HG03432 (cell line): ENCODE data around the gene CALHM1.
"Not testable (repeated sequence)": the region's sequence is repeated elsewhere in the genome, so short reads cannot be mapped to it uniquely, and the experiment has no call there.

Source experiments
- ATAC-seq: cut with Tn5 transposase; IDR thresholded peaks from one replicate; pipeline ENCODE4 v1.9.1; 2021; ENCODE audit warnings: mild to moderate bottlenecking, moderate library complexity; ENCODE audit not compliant: unreplicated experiment

The CALHM1 gene

DNA sequence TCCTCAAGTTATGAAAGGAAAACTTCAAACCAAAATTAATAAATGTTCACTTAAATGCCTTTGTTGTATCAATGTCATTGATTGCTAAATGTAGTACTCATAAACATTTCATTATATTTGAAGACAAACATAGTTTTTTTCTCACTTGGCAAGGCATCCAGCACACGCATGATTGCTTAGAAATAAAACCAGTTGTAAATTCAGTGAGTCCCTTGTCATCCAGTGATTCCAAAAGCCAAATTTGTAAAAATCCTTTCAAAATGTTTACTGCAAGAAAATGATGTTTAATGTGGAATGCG, 28.7 kb upstream of the CALHM1 start:
- no peak for ATAC-seq

DNA sequence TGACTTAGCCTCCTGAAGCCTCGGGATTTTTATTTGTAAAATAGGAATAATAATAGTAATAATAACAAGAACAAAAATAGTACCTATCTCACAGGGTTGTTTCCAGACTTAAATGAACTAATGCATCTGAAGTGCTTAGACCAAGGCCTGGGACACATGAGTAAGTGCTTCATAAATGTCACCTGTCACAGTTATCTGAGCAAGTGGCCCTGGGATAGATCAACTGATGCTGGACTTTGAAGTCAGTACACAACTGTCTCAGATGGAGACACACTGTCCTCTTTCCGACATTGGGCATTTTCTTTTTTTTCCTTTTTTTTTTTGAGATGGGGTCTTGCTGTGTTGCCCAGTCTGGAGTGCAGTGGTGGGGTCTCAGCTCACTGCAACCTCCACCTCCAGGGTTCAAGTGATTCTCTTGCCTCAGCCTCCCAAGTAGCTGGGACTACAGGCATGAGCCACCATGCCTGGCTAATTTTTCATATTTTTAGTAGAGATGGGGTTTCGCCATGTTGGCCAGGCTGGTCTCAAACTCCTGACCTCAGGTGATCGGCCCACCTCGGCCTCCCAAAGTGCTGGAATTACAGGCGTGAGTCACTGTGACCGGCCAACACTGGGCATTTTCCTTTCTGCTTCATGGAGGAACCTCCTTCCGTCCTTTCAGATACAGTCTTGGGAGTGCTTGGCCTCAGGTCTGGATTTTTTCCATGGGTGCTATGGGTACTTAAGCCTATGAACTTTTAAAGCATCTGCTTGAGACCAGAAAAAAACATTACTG, 28.1 kb upstream of the CALHM1 start:
- not testable (repeated sequence) for ATAC-seq

DNA sequence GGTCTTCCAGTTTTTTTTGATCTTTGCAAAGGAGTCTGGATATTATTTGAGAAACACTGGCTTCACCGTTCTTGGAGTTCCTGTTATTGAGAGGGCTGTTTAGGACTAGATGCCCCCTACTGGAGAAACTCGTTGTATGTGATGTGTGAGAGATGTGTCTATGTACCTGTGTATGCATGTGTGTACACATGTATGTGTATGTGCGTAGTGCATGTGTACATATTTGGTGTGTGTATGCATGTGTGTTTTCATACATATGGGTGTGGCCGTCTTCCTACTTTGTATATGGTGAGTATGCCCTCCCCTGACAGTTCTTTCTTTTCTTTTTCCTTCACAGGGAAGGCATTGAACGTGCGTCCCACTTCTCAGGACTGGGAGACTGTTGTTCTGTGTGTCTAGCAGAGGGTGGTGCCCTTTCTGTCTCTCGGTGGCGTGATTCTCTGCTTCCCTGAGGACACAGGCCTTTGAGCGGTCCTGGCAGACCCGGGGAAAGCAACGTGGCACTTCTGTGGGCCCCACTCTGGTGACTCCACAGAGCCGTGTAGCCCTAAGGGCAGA, 23.4 kb upstream of the CALHM1 start:
- ATAC-seq = peak; percentile 73

DNA sequence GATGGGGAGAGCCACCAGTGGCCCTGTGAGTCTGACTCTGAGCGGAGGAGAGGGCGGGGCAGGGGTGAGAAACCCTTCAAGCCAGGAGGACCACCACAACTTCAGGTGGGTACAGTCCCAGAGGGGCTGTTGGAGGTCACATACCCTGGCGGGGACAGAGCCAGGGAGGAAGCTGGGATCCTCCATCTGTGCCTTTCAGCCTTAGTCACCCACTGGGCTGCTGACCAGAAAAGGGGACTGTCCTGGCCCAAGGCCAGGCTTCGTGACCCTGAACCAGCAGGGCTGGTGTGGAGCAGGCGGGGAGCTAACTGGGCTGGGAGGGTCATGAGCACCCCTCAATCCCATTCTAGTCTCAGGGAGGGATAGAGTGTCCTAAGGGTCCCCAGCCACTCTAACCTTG, 21.8 kb upstream of the CALHM1 start:
- ATAC-seq = no peak

DNA sequence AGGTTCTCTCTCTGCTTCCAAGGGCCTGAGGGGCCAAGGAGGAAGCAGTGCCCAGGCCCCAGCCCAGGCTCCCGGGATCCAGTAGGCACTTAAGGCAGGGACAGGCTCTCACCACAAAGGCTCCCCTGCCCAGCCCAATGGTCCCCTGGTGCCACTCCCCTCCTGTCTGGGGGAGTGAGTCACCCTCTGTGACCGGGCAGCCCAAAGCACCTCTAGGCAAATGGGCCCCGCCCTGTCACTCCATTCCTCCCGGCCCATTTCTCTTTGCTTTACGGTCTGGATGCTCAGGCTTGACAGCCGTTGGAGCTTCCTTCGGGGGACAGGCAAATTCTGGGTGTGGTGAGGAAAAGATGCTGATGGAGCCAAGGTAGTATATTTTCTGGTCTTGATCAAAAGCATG, 20.4 kb upstream of the CALHM1 start, which contains the start of gene CALHM3:
Gene CALHM3, minus strand, starts transcription at position 106 of the 400 bp plus-strand sequence. CDS start 208 bp downstream, outside the sequence.
- ATAC-seq = no peak

DNA sequence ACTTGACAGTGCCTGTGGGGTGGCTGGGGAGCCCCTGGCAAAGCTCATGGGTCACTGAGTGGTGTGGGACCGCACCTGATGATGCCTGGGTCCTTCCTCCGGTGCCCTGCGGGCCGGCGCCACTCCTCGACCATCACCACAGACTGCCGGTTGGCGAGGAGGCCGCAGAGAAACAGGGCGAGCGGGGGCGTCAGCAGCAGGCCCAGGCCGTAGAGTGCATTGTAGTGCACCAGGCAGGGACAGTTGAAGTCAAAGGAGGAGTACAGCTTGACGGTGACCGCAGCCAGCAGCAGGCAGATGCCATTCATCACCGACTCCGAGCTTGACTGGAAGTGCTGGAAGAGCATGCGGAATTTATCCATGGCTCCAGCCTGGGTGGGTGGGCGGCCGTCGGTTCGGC, 20.0 kb upstream of the CALHM1 start:
- no peak for ATAC-seq

DNA sequence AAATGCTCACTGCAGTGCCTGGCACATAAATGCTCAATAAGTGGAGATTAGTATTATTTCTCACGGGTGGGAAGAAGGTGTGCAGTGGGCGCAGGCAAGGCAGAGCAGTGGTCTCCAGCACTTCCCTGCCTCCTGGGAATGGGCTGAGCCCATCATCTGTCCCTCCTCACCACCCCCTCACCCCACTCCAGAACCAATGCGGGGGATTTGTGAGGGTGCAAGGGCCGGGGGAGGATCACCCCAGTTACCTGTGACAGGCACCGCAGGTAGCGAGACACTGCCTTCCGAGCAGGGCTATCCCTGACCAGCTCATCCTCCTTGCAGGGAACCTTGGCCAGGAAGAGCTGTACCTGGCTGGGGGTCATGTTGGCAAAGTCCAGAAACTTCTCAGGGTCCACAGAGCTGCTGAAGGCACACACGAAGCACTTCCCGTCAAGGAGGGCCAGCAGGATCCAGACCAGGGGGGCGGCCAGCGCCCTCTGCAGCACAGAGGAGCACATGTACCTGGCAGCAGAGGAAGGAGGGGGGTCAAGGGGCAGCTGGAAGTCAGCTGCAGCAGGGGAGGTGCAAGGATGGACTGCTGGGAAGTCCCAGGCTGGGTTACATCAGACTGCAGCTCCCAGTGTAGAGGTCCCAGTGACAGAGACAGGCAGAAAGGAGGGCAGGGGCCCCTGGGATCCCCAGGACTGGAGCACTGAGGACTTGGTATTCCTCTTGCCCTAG, 17.5 kb upstream of the CALHM1 start:
- ATAC-seq = peak; percentile 50

DNA sequence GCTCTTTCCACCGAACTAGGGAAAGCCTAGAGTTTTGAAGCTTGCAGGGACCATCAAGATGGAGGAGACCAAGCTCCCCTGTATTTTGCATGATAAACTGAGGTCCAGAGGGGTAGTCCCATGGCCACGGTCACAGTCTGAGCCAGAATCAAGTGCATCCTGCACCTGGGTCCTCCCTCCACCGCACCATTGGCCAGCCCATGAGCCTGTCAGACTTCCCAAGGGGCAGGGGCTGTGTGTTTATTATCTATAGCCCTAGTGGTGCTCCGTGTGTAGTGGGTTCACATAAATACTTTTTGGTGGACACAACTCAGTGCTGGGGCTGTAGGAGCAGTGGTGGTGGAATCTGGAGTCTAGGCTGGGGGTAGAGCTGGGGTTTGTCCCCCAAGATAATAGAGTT, 16.7 kb upstream of the CALHM1 start:
- ATAC-seq = no peak

DNA sequence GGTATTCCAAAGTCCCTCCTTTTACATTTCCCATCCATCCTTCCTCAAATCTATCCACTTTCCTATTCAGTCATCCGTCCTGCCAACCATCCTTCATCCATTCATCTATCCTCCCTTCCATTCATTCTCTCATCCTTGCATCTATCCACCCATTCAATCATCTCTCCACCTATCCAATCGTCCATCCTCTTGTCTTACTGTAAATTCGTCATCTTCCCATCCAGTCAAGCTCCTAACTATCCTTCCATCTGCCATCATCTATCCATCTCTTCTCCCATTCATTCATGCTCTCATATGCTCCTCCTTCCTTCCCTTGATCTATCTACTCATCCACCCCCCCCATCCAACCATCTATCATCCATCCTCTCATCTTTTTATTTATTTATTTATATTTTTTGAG, 15.4 kb upstream of the CALHM1 start:
- no peak for ATAC-seq

DNA sequence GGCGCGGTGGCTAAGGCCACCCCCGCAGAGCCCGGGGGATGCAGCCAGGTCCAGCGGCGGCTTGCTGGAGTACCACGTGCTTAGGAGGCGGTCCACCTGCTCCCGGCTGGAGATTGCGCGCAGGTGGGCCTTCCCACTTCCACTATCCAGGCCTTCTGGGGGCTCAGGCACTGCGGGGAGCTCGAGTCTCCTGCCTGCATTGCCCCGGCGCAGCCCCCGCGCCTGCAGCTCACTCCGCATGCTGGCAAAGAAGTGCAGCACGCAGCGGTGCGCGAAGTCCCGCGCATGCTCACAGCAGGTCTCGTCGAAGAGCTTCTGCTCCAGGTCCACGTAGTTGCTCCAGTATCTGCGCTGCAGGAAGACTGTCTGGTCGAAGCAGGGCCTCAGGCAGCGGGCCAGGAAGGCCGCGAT, 14.6 kb upstream of the CALHM1 start:
- no peak for ATAC-seq

DNA sequence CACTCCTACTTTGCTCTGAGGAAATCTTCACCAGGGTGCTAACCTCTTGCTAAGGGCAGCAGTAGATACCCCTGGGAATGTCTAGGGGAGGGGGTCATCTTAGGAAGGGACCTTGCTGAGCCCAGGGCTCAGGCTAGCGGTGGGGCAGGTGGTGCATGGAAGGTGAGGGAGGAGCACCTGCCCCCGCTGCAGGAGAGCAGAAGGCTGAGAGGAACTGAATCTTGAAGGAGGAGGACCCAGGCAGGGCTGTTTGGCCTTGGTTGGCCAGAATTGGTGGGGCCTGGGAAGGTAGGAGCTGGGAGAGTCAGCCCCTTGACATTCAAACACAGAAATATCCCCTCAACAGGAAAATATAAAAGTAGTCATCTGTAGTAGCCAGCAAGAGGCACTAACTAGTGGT, 13.3 kb upstream of the CALHM1 start:
- ATAC-seq = peak; percentile 22

DNA sequence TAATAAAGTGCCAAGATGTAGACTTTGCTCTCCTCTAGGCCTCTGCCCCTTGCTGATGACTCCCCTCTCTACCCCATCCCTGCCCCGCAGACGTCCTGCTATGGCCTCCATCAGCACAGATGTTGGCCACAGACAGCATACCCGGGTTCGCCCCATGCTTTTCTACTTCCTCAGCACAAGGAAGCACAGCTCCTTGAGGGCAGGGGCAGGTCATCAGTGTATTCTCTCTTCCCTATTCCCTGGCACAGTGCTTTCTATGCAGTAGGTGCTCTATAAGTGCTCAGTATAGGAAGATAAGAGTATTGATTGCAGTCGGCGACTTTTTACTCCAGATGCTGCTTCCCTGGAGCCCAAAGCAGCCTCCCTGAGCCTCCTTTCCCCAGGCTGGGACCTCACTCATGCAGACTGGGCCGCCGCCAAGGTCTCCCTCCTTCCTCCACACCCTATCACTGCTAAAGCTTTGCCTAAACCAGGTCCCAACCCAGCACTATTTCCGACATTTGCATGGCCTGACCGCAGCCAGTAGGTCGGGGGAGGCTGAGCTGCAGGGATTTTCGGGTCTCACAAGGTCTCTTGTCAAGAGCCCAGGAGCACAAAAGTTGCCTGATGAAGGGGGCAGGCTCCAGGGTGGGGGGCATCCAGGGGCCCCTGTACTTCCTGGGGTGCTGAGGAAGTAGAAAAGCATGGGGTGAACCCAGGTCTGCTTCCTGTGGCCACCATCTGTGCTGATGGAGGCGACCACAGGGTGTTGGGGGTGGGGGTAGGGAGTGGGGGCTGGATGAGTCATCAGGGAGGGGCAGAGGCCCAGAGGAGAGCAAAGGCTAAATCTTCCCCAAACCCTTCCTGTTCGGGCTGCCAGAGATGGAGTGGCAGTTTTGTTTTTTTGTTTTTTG, 12.3 kb upstream of the CALHM1 start:
- peak; percentile 78 for ATAC-seq

DNA sequence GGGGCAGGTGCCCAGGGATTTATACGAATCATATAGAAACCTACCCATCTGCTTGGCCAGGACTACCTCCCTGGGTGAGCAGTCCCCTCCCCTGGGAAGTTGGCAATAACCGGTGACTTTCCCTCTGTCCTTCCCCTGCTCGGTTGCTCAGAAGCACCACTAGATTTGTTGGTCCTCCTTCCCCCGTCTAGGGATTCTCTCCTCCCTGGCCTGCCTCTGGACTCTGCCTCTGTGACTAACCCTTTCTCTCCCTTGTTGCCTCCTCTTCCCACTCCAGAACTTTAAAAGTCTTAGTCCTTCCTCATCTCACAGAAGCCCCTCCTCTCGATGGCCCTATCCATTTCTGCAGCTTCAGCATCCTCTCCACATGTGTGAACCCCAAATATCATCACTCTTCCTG, 10.5 kb upstream of the CALHM1 start:
- ATAC-seq = no peak

DNA sequence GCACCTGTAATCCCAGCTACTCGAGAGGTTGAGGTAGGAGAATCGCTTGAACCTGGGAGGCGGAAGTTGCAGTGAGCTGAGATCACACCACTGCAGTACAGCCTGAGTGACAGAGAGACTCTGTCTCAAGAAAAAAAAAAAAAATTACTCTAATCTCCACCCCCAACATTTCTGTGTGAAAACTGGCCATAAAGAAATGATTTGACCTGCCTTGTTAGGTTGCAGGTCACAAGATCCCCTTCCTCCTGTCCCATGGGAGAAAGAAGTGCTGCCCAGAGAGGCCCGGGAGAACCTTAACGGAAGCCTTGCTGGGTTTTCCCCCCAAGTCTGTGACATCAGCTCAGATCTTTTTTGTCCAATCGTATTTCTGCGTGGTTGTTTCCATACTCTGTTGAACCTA, 8.7 kb upstream of the CALHM1 start:
- ATAC-seq = peak; percentile 33

DNA sequence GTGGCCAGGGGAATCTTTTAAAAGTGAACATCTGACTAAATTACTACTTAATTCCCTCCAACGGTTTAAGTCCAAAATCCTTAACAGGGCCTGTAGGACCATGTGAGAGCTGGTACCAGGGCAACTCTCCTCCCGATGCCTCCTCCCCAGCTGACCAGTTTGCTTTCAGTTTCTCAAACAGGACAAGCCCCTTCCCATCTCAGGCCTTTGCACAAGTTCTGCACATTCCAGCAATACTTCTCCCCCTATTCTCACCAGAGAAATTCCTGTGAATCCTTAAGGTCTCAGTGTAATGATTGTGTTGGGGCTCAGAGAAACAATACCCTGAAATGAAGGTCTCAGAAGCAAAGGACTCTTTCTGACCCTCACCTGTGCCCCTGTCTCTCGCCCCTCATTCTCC, 8.0 kb upstream of the CALHM1 start:
- ATAC-seq = no peak

DNA sequence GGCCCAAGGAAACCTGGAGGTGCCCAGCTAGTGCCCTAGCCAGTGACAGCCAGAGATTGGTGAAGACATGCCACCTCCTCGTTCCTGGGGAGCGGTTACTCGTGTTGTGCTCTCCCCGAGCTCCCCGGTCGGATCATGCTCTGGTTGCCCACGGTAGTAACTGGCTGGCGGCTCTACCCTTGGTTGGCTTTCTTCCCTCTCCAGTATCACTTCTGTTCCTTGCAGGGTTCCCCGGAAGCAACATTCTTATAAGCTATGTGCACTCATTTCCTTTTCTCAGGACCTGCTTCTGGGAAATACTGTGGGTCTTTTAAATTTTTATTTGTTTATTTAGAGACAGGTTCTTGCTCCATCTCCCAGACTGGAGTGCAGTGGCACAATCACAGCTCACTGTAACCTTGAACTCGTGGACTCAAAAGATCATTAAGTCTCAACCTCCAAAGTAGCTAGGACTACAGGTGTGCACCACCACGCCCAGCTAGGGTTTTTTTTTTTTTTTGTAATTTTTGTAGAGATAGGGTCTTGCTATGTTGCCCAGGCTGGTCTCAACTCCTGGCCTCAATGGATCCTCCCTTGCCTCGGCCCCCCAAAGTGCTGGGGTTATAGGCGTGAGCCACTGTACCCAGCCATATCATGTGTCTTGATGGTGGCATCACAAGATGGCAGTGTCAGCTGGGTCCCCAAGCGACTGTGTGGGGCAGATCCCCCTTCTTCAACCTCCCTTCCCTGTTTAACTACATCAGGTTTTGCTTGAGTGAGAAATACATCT, 6.9 kb upstream of the CALHM1 start:
- no peak for ATAC-seq

DNA sequence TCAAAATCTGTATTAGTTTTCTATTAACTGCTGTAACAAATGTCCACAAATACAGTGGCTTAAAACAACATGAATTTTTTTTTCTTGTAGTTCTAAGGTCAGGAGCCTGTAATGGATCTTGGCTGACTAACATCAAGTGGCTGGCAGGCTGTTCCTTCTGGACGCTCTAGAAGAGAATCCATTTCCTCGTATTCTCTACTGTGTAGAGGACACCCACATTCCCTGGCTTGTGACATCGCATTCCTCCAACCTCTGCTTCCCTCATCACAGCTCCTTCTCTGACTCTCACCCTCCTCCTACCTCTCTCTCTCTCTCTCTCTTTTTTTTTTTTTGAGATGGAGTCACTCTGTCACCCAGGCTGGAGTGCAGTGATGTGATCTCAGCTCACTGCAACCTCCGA, 4.8 kb upstream of the CALHM1 start:
- ATAC-seq = no peak

DNA sequence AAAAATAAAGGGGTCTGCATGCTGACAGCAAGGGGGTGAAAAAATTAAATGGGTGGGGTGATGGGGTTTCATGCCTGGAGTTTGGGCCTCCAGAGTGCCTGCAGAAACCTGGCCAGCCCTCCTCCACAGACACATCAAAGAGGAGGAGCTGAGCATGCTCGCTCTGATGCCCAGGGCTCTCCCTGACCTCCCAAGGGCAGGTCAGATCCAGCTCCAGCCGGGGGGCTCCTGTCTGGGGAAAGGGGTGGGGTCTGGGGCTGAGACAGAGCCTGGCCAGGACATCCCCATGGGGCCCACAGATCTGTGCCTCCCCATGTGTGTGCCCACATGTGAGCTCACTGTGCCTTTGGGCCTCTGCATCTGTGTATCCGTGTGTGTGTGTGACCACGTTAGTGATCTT, 915 bp upstream of the CALHM1 start:
- no peak for ATAC-seq

DNA sequence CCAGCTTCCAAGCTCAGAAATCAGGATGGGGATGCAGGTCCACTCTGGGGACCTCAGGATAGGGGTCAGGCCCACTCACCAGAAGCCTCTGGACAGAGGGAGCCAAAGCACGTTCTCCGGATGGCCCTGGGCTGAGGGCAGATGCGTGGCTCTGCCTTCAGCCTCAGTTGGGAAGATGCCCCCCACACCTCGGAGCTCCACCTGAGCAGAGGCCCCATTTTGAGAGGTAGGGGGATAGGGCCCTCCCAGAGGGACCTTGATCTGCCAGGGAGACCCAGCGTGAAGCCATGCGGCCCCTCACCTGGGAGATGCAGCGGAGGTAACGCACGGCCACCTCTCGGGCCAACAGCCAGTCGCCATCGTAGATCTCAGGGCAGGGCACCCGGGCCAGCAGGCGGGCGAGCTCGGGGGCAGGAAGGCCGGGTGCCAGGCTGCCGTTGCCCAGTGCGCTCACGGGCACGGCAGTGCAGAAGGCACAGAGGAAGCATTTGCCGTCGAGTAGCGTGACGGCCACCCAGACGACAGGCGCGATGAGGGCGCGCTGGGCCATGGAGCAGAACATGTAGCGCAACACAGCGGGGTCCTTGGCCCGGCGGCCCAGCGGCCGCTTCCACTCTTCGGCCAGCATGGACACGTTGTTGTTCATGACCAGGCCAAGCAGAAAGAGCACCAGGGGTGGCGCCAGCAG, 660 bp downstream of the CALHM1 start:
- no peak for ATAC-seq

DNA sequence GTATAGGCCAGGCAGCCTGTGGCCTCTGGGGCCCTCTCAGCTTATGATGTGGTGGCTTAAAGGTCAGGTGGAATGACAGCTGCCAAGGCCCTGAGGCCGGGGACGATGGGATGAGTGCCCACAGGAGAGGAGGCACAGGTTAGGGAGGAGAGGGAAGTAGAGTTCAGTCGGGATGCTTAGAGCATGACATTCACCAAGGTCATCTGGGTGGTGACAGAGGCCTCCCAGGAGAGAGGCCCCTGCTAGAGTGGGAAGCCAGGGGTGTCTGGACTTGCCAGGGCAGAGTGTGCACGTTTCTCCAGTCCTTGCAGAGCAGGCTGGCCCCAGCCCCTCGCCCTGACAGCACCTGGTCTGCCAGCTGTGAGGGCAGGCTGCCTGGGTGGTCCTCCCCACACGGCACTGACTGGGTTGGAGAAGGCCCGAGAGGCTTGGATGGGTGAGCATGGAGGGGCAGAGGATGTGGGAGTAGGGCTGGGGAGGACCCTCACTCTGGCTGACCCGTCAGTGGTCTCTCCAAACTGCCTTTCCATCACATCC, 1.5 kb downstream of the CALHM1 start:
- no peak for ATAC-seq
